H1 (cell line): ENCODE measurements around the gene CDH2. TPM values are rescaled to one million over a fixed set of nuclear protein-coding genes. Genes with fewer than 3 reads are reported as not detected.

ENCODE experiments used
- CTCF ChIA-PET: fragments of 300-600 bp; sonication (Branson Sonifier 250); formaldehyde crosslinking; loops from one replicate; lab custom pipeline; 2021; ENCODE audit not compliant: partially characterized antibody; lab: Charles Lee
- POLR2A ChIA-PET: fragments of 300-600 bp; sonication (Branson Sonifier 250); formaldehyde crosslinking; loops from one replicate; lab custom pipeline; 2021; ENCODE audit warnings: inconsistent platforms; ENCODE audit not compliant: partially characterized antibody; lab: Charles Lee
- DNase-seq, 2 experiments: peaks; one replicate each; pipeline versions ENCODE4 v3.0.0 to v3.0.0-alpha.2; 2010 to 2022; ENCODE audit warnings: low spot score in 2 of 2, low read depth in 1 of 2, mixed read lengths in 1 of 2
- FAIRE-seq: peaks from 2 replicates; lab custom pipeline; 2011; peaks lifted over from hg19 to GRCh38; lab: Jason Lieb, UNC
- H2AFZ ChIP-seq: 2 replicates; pipeline ENCODE4 v1.8.1; 2012; ENCODE audit warnings: low read length, inconsistent platforms
- H2AK5ac ChIP-seq: 2 replicates; pipeline ENCODE4 v1.6.1; 2013; ENCODE audit warnings: low read depth, low read length
- H2BK120ac ChIP-seq: replicated peaks from 2 replicates; pipeline ENCODE3; 2013; ENCODE audit warnings: low read depth, low read length, inconsistent platforms
- H2BK12ac ChIP-seq: 2 replicates; pipeline ENCODE4 v1.6.1; 2013; ENCODE audit warnings: low read depth, low read length
- H2BK15ac ChIP-seq: 2 replicates; pipeline ENCODE4 v1.6.1; 2013; ENCODE audit warnings: low read length
- H2BK20ac ChIP-seq: 2 replicates; pipeline ENCODE4 v1.6.1; 2013; ENCODE audit warnings: low read length
- H2BK5ac ChIP-seq: 2 replicates; pipeline ENCODE4 v1.6.1; 2013; ENCODE audit warnings: low read depth, low read length
- H3K14ac ChIP-seq: 2 replicates; pipeline ENCODE4 v1.6.1; 2013; ENCODE audit warnings: inconsistent platforms; ENCODE audit not compliant: insufficient read length
- H3K18ac ChIP-seq: 2 replicates; pipeline ENCODE4 v1.6.1; 2013; ENCODE audit warnings: low read length; ENCODE audit errors: extremely low read depth
- H3K23ac ChIP-seq: 2 replicates; pipeline ENCODE4 v1.6.1; 2013; ENCODE audit warnings: inconsistent platforms; ENCODE audit not compliant: insufficient read length
- H3K23me2 ChIP-seq: 2 replicates; pipeline ENCODE4 v1.6.1; 2013; ENCODE audit warnings: low read depth, low read length
- H3K27ac ChIP-seq: 2 replicates; pipeline ENCODE4 v1.6.1; 2011; ENCODE audit warnings: low read depth, low read length, inconsistent platforms
- H3K27me3 ChIP-seq, 4 experiments: replicated peaks in 1 of 4; 1 replicate in 1 of 4; 2 replicates in 3 of 4; pipeline versions ENCODE4 v1.6.1 to v1.8.1; 2011 to 2013; ENCODE audit warnings: low read length in 3 of 4, mild to moderate bottlenecking in 3 of 4, inconsistent platforms in 2 of 4, mixed read lengths in 2 of 4, moderate library complexity in 1 of 4; ENCODE audit not compliant: control insufficient read depth in 3 of 4, insufficient read depth in 3 of 4; ENCODE audit errors: extremely low read depth in 1 of 4
- H3K36me3 ChIP-seq, 4 experiments: 2 replicates each; pipeline versions ENCODE4 v1.6.1 to v1.8.1; 2011 to 2013; ENCODE audit warnings: mild to moderate bottlenecking in 4 of 4, low read length in 3 of 4, moderate library complexity in 2 of 4, control low read depth in 1 of 4, inconsistent platforms in 1 of 4; ENCODE audit not compliant: insufficient read depth in 4 of 4, control insufficient read depth in 2 of 4
- H3K4ac ChIP-seq: replicated peaks from 2 replicates; pipeline ENCODE3; 2013; ENCODE audit warnings: low read length, low read depth, mixed read lengths, inconsistent platforms; ENCODE audit not compliant: insufficient read length
- H3K4me1 ChIP-seq, 4 experiments: replicated peaks in 1 of 4; 1 replicate in 1 of 4; 2 replicates in 3 of 4; pipeline versions ENCODE4 v1.6.1 to v1.8.1; 2011 to 2013; ENCODE audit warnings: low read length in 3 of 4, inconsistent platforms in 2 of 4, mixed read lengths in 1 of 4; ENCODE audit not compliant: insufficient read depth in 4 of 4, control insufficient read depth in 3 of 4
- H3K4me2 ChIP-seq, 2 experiments: 2 replicates each; pipeline versions ENCODE4 v1.6.1 to v1.8.1; 2011 to 2013; ENCODE audit warnings: low read depth in 2 of 2, low read length in 2 of 2, control low read depth in 1 of 2, inconsistent platforms in 1 of 2, mild to moderate bottlenecking in 1 of 2; ENCODE audit not compliant: insufficient read depth in 1 of 2
- H3K4me3 ChIP-seq, 4 experiments: fragments of 200-600, 300-600 bp in 1 of 4; sonication (generic), shearing (Covaris generic), sonication (Bioruptor Twin) in 1 of 4; 2 replicates each; pipeline versions ENCODE4 v1.5.1 to v1.8.1; 2011 to 2016; ENCODE audit warnings: low read length in 4 of 4, low read depth in 3 of 4, control low read depth in 2 of 4, inconsistent platforms in 2 of 4, mild to moderate bottlenecking in 2 of 4, mixed read lengths in 1 of 4, moderate library complexity in 1 of 4; ENCODE audit not compliant: insufficient read depth in 2 of 4; ENCODE audit errors: extremely low read depth in 1 of 4
- H3K56ac ChIP-seq: replicated peaks from 2 replicates; pipeline ENCODE3; 2013; ENCODE audit warnings: low read depth, mild to moderate bottlenecking, mixed read lengths, low read length, inconsistent platforms; ENCODE audit not compliant: insufficient read length
- H3K79me1 ChIP-seq: 2 replicates; pipeline ENCODE4 v1.6.1; 2013; ENCODE audit warnings: low read depth, low read length, control low read depth
- H3K79me2 ChIP-seq, 2 experiments: 2 replicates each; pipeline versions ENCODE4 v1.6.1 to v1.8.1; 2012 to 2013; ENCODE audit warnings: low read length in 2 of 2, mild to moderate bottlenecking in 2 of 2, inconsistent platforms in 1 of 2; ENCODE audit not compliant: insufficient read depth in 2 of 2, control insufficient read depth in 1 of 2
- H3K9ac ChIP-seq, 4 experiments: replicated peaks in 1 of 4; 1 replicate in 1 of 4; 2 replicates in 3 of 4; pipeline versions ENCODE4 v1.6.1 to v1.8.1; 2011 to 2013; ENCODE audit warnings: low read depth in 3 of 4, low read length in 3 of 4, control low read depth in 2 of 4, mild to moderate bottlenecking in 2 of 4, moderate library complexity in 2 of 4, inconsistent platforms in 1 of 4; ENCODE audit errors: extremely low read depth in 1 of 4
- H3K9me3 ChIP-seq, 2 experiments: 2 replicates each; pipeline versions ENCODE4 v1.6.1 to v1.8.1; 2012 to 2013; ENCODE audit warnings: mild to moderate bottlenecking in 2 of 2, moderate library complexity in 2 of 2, control low read depth in 1 of 2, inconsistent platforms in 1 of 2, low read depth in 1 of 2, low read length in 1 of 2, mixed read lengths in 1 of 2; ENCODE audit not compliant: insufficient read depth in 2 of 2
- H4K20me1 ChIP-seq, 2 experiments: replicated peaks in 1 of 2; 2 replicates each; pipeline versions ENCODE3 to v1.8.1; 2011 to 2013; ENCODE audit warnings: inconsistent platforms in 2 of 2, low read length in 2 of 2, mild to moderate bottlenecking in 1 of 2; ENCODE audit not compliant: insufficient read depth in 2 of 2, control insufficient read depth in 1 of 2
- H4K5ac ChIP-seq: 2 replicates; pipeline ENCODE4 v1.6.1; 2013; ENCODE audit warnings: low read length, low read depth, mixed read lengths, inconsistent platforms; ENCODE audit not compliant: insufficient read length
- H4K8ac ChIP-seq: 2 replicates; pipeline ENCODE4 v1.8.0; 2013; ENCODE audit warnings: mild to moderate bottlenecking, moderate library complexity, low read length, inconsistent platforms; ENCODE audit not compliant: insufficient read depth; ENCODE audit errors: extremely low read depth
- H4K91ac ChIP-seq: replicated peaks from 2 replicates; pipeline ENCODE3; 2013; ENCODE audit warnings: low read length, mixed read lengths, inconsistent platforms; ENCODE audit not compliant: insufficient read length
- CBX5 ChIP-seq: fragments of 300-800, 300-1000 bp; sonication (generic); IDR thresholded peaks from 2 replicates; pipeline ENCODE4 v1.7.1; 2016; ENCODE audit warnings: antibody characterized with exemption, low read length, low read depth
- KDM1A ChIP-seq: fragments of 200-600, 300-600 bp; sonication (generic); IDR thresholded peaks from 2 replicates; pipeline ENCODE4 v1.7.1; 2016; ENCODE audit warnings: mild to moderate bottlenecking, low read length, borderline replicate concordance
- MAFK ChIP-seq: IDR thresholded peaks from 2 replicates; pipeline ENCODE4 v1.6.1; 2012; ENCODE audit warnings: low read depth, mild to moderate bottlenecking, improper control_type of control experiment, low read length
- RFX5 ChIP-seq: IDR thresholded peaks from 2 replicates; pipeline ENCODE4 v1.6.1; 2011; ENCODE audit warnings: low read depth, low read length, improper control_type of control experiment, borderline replicate concordance
- SIN3A ChIP-seq, 2 experiments: IDR thresholded peaks in 1 of 2; conservative IDR thresholded peaks in 1 of 2; 2 replicates each; pipeline ENCODE4 v1.6.1; 2011 to 2012; ENCODE audit warnings: low read length in 2 of 2, improper control_type of control experiment in 1 of 2, low read depth in 1 of 2, mild to moderate bottlenecking in 1 of 2
- SUZ12 ChIP-seq: fragments of 200-600 bp; sonication (generic); IDR thresholded peaks from 2 replicates; pipeline ENCODE4 v1.6.1; 2012; ENCODE audit warnings: mild to moderate bottlenecking, inconsistent platforms, low read length, moderate library complexity, mixed read lengths
- WGBS, 2 experiments: shearing (Covaris generic) in 1 of 2; methylation state at CpG; one replicate each; pipeline versions ENCODE4 v1.1.6 to v1.1.7; 2013 to 2015; ENCODE audit warnings: low lambda C conversion rate in 2 of 2, mixed read lengths in 2 of 2, inconsistent platforms in 1 of 2, low coverage in 1 of 2, missing lambda C conversion rate in 1 of 2; ENCODE audit not compliant: insufficient replicate concordance in 2 of 2, insufficient coverage in 1 of 2, insufficient read length in 1 of 2; ENCODE audit errors: extremely low coverage in 1 of 2, missing lambda C conversion rate in 1 of 2; 5-methylcytosine and 5-hydroxymethylcytosine counted together
- polyA plus RNA-seq, 7 experiments: library from polyadenylated mRNA; depleted of rRNA in 3 of 7; stranded (reverse) in 5 of 7; unstranded in 2 of 7; fragments of >200 nt in 5 of 7; fragments of 200-250 nt in 2 of 7; gene quantifications; 1 replicate in 5 of 7; 2 replicates in 1 of 7; 4 replicates in 1 of 7; pipeline versions ENCODE4 v1.2.1 to v1.2.3, GENCODE V29; 2011 to 2013; ENCODE audit warnings: missing spikeins in 2 of 7, mixed read lengths in 2 of 7
- total RNA-seq: library from RNA; stranded (reverse); fragmentation: NEBNext Ultra II Directional; extraction: Animal tissue kit (Norgen Biotek cat#: 25700); gene quantifications from 2 replicates; pipeline ENCODE4 v1.2.1, GENCODE V29; 2021

The CDH2 gene
- total and polyA plus RNA-seq, 2 of the 8 experiments (the other 6 are each of a cell fraction or from before 2014, with no cell fraction given) = 15.0 to 56.5 TPM

GRCh38 chr18:28109781-28110560 lies 67.0 kb downstream of the CDH2 start:
- WGBS, 2 experiments = 85% methylated on average over 5 of the region's 5 CpGs; no CpG with 5 or more reads in 1 of the 2 experiments
- H3K23me2 ChIP-seq = no peaks in the 10 kb centered on the region
- TF ChIP-seq KDM1A = no peak
- no peak for TF ChIP-seq SUZ12
- no peak for TF ChIP-seq RFX5
- no peak for TF ChIP-seq CBX5
- no peak for TF ChIP-seq SIN3A (conservative IDR thresholded peaks at IDR 0.05 in 1 of 2, IDR thresholded peaks at IDR 0.05 in 1 of 2; ENCODE audit: low read depth in 1 of 2, low read length in 2 of 2)
- TF ChIP-seq MAFK = no peak

More at GRCh38 chr18:28109781-28110560, 67.0 kb downstream of the CDH2 start:
- Histone ChIP-seq H2BK5ac (no peak overlapping the region), H2BK12ac (no peak overlapping the region), H4K5ac (no peak overlapping the region), H3K9me3 (no peaks in the 10 kb centered on the region), H3K4me3 (no peak overlapping the region), H3K36me3 (no peaks in the 10 kb centered on the region), H3K23ac (no peak overlapping the region), H2BK20ac (no peak overlapping the region), H4K91ac (no peak overlapping the region), H2BK120ac (no peak overlapping the region), H3K79me1 (no peaks in the 10 kb centered on the region), H3K18ac (no peak overlapping the region), H3K4ac (no peak overlapping the region), H3K4me2 (no peak overlapping the region), H3K27ac (no peak overlapping the region), H4K20me1 (no peaks in the 10 kb centered on the region), H3K27me3 (no peaks in the 10 kb centered on the region), H2AK5ac (no peak overlapping the region), H3K14ac (no peak overlapping the region), H4K8ac (no peak overlapping the region), H3K79me2 (no peaks in the 10 kb centered on the region), H2AFZ (no peak overlapping the region), H3K56ac (no peak overlapping the region), H2BK15ac (no peak overlapping the region), H3K4me1 (peaks cover 1 to 15% (median 7%) of the 10 kb centered on the region in 4 experiments; a peak in 4 of 7 replicates), H3K9ac (no peak overlapping the region)
- POLR2A ChIA-PET = no interaction called here
- CTCF ChIA-PET = interaction anchor here (0.6 to 1.0 kb wide), 3 partner anchors 131 to 679 kb away, joined by 3 to 4 read pairs (median 3); no protein-coding TSS in a partner anchor
- FAIRE-seq (peak; percentile 39), DNase-seq (no peak)
